HEK293T (cell line): ENCODE data around the gene MADCAM1.

Experiments used
- CTCF ChIA-PET: fragments of 350-600 bp; formaldehyde crosslinking; extraction: SDS; loops from one replicate; lab custom pipeline; 2021; ENCODE audit warnings: antibody characterized with exemption, inconsistent platforms; lab: Yijun Ruan, JAX
- POLR2A ChIA-PET: fragments of 350-600 bp; formaldehyde crosslinking; extraction: SDS; loops from one replicate; lab custom pipeline; 2020; ENCODE audit warnings: antibody characterized with exemption, inconsistent platforms; lab: Yijun Ruan, JAX
- DNase-seq: peaks from one replicate; pipeline ENCODE4 v3.0.0; 2012; ENCODE audit warnings: mixed read lengths; ENCODE audit errors: extremely low spot score
- ARNT ChIP-seq: fragments of 450-650 bp; IDR thresholded peaks from 2 replicates; pipeline ENCODE4 v1.6.1; 2017; ENCODE audit warnings: mild to moderate bottlenecking
- BHLHE40 ChIP-seq: fragments of 450-650 bp; IDR thresholded peaks from 2 replicates; pipeline ENCODE4 v1.6.1; 2016; ENCODE audit warnings: mild to moderate bottlenecking, moderate library complexity, borderline replicate concordance
- CTBP1 ChIP-seq: fragments of 450-650 bp; IDR thresholded peaks from 2 replicates; pipeline ENCODE4 v1.6.1; 2016; ENCODE audit warnings: borderline replicate concordance
- ELF4 ChIP-seq: fragments of 450-650 bp; IDR thresholded peaks from 2 replicates; pipeline ENCODE4 v1.6.1; 2017; ENCODE audit warnings: antibody characterized with exemption
- FOXA1 ChIP-seq: fragments of 450-650 bp; IDR thresholded peaks from 2 replicates; pipeline ENCODE4 v1.6.1; 2016; ENCODE audit warnings: mild to moderate bottlenecking
- FOXK2 ChIP-seq: fragments of 450-650 bp; IDR thresholded peaks from 2 replicates; pipeline ENCODE4 v1.6.1; 2016; ENCODE audit warnings: mild to moderate bottlenecking
- FOXM1 ChIP-seq: fragments of 450-650 bp; IDR thresholded peaks from 2 replicates; pipeline ENCODE4 v1.6.1; 2017; ENCODE audit warnings: mild to moderate bottlenecking, borderline replicate concordance
- HDGF ChIP-seq: fragments of 450-650 bp; IDR thresholded peaks from 2 replicates; pipeline ENCODE4 v1.6.1; 2017; ENCODE audit warnings: antibody characterized with exemption, borderline replicate concordance
- L3MBTL2 ChIP-seq: fragments of 450-650 bp; conservative IDR thresholded peaks from 2 replicates; pipeline ENCODE4 v1.6.1; 2016; ENCODE audit warnings: mild to moderate bottlenecking
- LEF1 ChIP-seq: fragments of 450-650 bp; IDR thresholded peaks from 2 replicates; pipeline ENCODE4 v1.6.1; 2017; ENCODE audit warnings: mild to moderate bottlenecking, borderline replicate concordance
- NFRKB ChIP-seq: fragments of 450-650 bp; IDR thresholded peaks from 2 replicates; pipeline ENCODE4 v1.6.1; 2016; ENCODE audit warnings: mild to moderate bottlenecking, moderate library complexity
- SP1 ChIP-seq: fragments of 450-650 bp; IDR thresholded peaks from 2 replicates; pipeline ENCODE4 v1.6.1; 2017
- SUZ12 ChIP-seq: fragments of 450-650 bp; IDR thresholded peaks from 2 replicates; pipeline ENCODE4 v1.6.1; 2016; ENCODE audit warnings: mild to moderate bottlenecking
- TARDBP ChIP-seq: fragments of 450-650 bp; IDR thresholded peaks from 2 replicates; pipeline ENCODE4 v1.6.1; 2016
- ZNF384 ChIP-seq: fragments of 450-650 bp; IDR thresholded peaks from 2 replicates; pipeline ENCODE4 v1.6.1; 2016
- TF ChIP-seq, protein P1 (sequence below): fragments of 450-650 bp; IDR thresholded peaks from 2 replicates; pipeline ENCODE4 v1.6.1; 2016

Gene MADCAM1

DNA sequence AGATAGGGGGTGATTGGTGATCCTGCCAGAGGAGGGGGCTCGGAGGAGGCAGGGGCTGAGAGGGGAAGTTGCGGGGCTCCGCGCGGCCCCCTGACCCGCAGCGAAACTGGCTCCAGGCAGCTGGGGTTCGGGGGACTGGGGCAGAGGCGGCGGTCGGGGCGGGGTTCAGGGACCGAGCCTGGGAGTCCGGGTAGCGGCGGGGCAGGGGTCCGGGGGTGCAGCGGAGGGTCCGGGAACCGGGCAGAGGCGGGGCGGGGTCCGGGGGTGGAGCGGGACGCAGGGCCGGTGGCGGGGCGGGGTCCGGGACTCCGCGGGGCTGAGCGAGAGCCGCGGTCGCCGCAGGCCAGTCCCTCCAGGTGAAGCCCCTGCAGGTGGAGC, 1.2 kb downstream of the MADCAM1 start:
- TF ChIP-seq LEF1 = no peak
- no peak for TF ChIP-seq NFRKB
- no peak for TF ChIP-seq HDGF
- no peak for TF ChIP-seq FOXA1
- no peak for TF ChIP-seq FOXM1
- TF ChIP-seq TARDBP = no peak
- no peak for TF ChIP-seq SP1
- TF ChIP-seq ZNF384 = no peak
- no peak for TF ChIP-seq ELF4
- TF ChIP-seq L3MBTL2 = no peak
- TF ChIP-seq CTBP1 = no peak
- TF ChIP-seq BHLHE40 = no peak
- TF ChIP-seq SUZ12 = no peak
- TF ChIP-seq, protein P1, sequence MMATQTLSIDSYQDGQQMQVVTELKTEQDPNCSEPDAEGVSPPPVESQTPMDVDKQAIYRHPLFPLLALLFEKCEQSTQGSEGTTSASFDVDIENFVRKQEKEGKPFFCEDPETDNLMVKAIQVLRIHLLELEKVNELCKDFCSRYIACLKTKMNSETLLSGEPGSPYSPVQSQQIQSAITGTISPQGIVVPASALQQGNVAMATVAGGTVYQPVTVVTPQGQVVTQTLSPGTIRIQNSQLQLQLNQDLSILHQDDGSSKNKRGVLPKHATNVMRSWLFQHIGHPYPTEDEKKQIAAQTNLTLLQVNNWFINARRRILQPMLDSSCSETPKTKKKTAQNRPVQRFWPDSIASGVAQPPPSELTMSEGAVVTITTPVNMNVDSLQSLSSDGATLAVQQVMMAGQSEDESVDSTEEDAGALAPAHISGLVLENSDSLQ = no peak
- no peak for TF ChIP-seq ARNT
- no peak for TF ChIP-seq FOXK2
- POLR2A ChIA-PET = interaction anchor here (1.3 kb wide), 1 partner anchor 9 kb away, joined by 4 read pairs; no protein-coding TSS in a partner anchor
- DNase-seq = no peak
- CTCF ChIA-PET = interaction anchor here (1.1 kb wide), 1 partner anchor 13 kb away, joined by 5 read pairs; no protein-coding TSS in a partner anchor

DNA sequence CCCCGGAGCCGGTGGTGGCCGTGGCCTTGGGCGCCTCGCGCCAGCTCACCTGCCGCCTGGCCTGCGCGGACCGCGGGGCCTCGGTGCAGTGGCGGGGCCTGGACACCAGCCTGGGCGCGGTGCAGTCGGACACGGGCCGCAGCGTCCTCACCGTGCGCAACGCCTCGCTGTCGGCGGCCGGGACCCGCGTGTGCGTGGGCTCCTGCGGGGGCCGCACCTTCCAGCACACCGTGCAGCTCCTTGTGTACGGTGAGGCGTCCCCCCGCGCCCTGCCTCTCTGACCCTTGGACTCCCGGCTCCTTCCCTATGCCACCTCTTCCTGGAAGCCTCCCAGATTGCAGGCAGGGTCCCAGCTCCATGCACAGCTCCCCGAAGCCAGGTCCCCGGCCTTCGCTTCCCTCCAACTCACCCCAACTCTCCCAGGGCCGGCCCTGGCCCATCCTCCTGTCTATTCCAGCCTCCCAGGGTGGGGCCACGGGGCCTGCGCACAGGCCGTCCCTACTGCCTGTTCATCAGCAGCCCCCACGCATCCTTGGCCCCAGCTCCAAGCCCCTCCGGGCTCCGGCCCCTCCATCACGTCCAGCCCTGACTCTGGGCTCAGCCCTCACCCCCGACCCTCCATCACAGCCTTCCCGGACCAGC, 1.7 kb downstream of the MADCAM1 start:
- no peak for DNase-seq
- ChIA-PET CTCF (interaction anchor here (1.1 kb wide), 1 partner anchor 13 kb away, joined by 5 read pairs; no protein-coding TSS in a partner anchor), POLR2A (interaction anchor here (1.3 kb wide), 1 partner anchor 9 kb away, joined by 4 read pairs; no protein-coding TSS in a partner anchor)
- TF ChIP-seq ELF4 (no peak), NFRKB (no peak), FOXA1 (no peak), ARNT (no peak), TARDBP (no peak), FOXM1 (no peak), ZNF384 (no peak), FOXK2 (no peak), CTBP1 (no peak), L3MBTL2 (no peak), LEF1 (no peak), SP1 (no peak), HDGF (no peak), SUZ12 (no peak), BHLHE40 (no peak)
- TF ChIP-seq, protein P1 = no peak

DNA sequence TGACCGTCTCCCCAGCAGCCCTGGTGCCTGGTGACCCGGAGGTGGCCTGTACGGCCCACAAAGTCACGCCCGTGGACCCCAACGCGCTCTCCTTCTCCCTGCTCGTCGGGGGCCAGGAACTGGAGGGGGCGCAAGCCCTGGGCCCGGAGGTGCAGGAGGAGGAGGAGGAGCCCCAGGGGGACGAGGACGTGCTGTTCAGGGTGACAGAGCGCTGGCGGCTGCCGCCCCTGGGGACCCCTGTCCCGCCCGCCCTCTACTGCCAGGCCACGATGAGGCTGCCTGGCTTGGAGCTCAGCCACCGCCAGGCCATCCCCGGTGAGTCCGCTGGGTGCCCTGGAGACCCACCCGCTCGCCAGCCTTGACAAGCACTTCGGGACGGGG, 2.2 kb downstream of the MADCAM1 start:
- TF ChIP-seq NFRKB = no peak
- TF ChIP-seq CTBP1 = no peak
- TF ChIP-seq, protein P1 = no peak
- TF ChIP-seq ZNF384 = no peak
- no peak for TF ChIP-seq ARNT
- no peak for TF ChIP-seq FOXA1
- no peak for TF ChIP-seq FOXM1
- TF ChIP-seq SUZ12 = no peak
- no peak for TF ChIP-seq TARDBP
- no peak for TF ChIP-seq BHLHE40
- TF ChIP-seq HDGF = no peak
- no peak for TF ChIP-seq ELF4
- no peak for TF ChIP-seq LEF1
- no peak for TF ChIP-seq SP1
- no peak for TF ChIP-seq FOXK2
- TF ChIP-seq L3MBTL2 = no peak
- POLR2A ChIA-PET = interaction anchor here (1.3 kb wide), 1 partner anchor 10 kb away, joined by 4 read pairs; no protein-coding TSS in a partner anchor
- no peak for DNase-seq
- CTCF ChIA-PET = interaction anchor here (1.1 kb wide), 1 partner anchor 12 kb away, joined by 5 read pairs; no protein-coding TSS in a partner anchor

DNA sequence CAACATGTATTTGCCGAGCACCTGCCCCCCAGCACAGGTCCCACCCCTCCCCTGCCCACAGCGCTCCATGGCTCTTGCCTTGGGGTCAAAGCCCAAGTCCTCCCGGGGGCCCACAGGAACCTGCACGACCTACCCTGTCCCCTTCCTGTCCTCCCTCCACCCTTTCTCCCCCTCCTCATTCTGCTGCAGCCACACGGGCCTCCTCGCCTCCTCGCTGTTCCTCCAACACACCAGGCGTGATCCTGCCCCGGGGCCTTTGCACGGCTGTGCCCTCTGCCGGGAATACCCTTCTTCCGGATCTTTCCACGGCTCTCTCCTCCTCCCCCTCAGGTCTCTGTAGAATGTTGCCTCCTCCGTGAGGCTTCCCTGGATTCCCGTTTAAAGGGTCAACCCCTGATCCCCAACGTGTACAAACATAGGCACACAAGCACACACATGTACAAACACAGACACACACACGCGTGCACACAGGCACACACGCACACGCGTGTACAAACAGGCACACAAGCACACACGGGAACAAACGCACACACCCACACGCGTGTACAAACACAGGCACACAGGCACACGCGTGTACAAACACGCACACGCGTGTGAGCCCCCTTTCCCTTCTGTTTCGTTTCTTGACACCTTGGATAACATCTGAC, 2.8 kb downstream of the MADCAM1 start:
- POLR2A ChIA-PET = no interaction called here
- no peak for DNase-seq
- CTCF ChIA-PET = no interaction called here
- TF ChIP-seq NFRKB = no peak
- TF ChIP-seq HDGF = no peak
- TF ChIP-seq TARDBP = no peak
- TF ChIP-seq SP1 = no peak
- TF ChIP-seq LEF1 = no peak
- no peak for TF ChIP-seq L3MBTL2
- TF ChIP-seq, protein P1 = no peak
- TF ChIP-seq ELF4 = no peak
- no peak for TF ChIP-seq SUZ12
- no peak for TF ChIP-seq FOXM1
- no peak for TF ChIP-seq ZNF384
- no peak for TF ChIP-seq CTBP1
- TF ChIP-seq FOXA1 = no peak
- TF ChIP-seq ARNT = no peak

DNA sequence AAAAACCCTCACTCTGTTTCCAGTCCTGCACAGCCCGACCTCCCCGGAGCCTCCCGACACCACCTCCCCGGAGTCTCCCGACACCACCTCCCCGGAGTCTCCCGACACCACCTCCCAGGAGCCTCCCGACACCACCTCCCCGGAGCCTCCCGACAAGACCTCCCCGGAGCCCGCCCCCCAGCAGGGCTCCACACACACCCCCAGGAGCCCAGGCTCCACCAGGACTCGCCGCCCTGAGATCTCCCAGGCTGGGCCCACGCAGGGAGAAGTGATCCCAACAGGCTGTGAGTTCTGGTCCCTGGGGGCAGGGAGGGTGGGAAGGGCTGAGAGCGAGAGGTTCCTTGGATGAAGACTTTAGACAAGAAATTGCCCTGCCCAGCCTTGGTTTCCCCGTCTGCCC, 5.4 kb downstream of the MADCAM1 start:
- TF ChIP-seq BHLHE40 (no peak), CTBP1 (no peak), ELF4 (no peak), HDGF (no peak), SP1 (no peak), LEF1 (no peak), FOXK2 (no peak)
- DNase-seq = no peak
- POLR2A ChIA-PET = no interaction called here
- CTCF ChIA-PET = no interaction called here
